GM21367 (cell line): ENCODE results near the gene SRRM3.
"Not testable (repeated sequence)": the region's sequence is repeated elsewhere in the genome, so short reads cannot be mapped to it uniquely, and the experiment has no call there.

ENCODE experiments used
- ATAC-seq: cut with Tn5 transposase; IDR thresholded peaks from one replicate; pipeline ENCODE4 v1.9.1; 2021; ENCODE audit not compliant: unreplicated experiment

Gene SRRM3

DNA sequence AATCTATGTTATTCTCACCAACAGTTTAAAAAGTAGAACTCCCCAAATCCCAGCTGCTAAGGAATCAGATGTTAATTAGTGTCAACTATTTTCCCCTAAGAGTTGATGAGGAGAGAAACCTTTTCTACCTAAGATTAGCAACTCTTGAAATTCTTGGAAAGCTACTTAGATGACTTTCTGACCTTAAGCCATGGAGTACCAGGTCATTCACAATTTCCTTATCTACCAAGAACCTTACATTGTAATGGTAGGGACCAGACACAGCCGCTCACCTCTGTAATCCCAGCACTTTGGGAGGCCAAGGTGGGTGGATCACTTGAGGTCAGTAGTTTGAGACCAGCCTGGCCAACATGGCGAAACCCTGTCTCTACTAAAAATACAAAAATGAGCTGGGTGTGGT is 133.7 kb downstream of the SRRM3 start:
- not testable (repeated sequence) for ATAC-seq

DNA sequence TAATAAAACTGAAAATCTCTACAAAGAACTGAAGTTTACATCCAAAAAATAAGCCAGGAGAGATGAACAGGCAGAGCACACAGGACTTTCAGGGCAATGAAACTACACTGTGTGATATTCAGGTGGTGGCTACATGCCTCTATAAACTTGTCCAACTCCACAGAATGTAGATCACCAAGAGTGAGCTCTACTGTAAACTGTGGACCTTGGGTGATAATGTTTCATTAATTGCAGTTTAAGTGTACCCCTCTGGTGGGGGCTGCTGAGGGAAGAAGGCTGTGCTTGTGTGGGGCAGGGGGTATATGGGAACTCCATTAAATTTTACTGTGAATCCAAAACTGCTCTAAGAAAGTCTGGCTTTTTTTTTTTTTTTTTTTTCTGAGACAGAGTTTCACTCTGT is 134.4 kb downstream of the SRRM3 start:
- no peak for ATAC-seq
